Neural crest cell (in vitro differentiated cells): ENCODE measurements around the gene CCDC170. TPM values are rescaled to one million over a fixed set of nuclear protein-coding genes. Genes with fewer than 3 reads are reported as not detected.

Source experiments
- DNase-seq: peaks from one replicate; pipeline ENCODE4 v3.0.0; 2021; ENCODE audit warnings: low read depth, mixed read lengths, low spot score
- H3K27ac Mint-ChIP-seq: one replicate; pipeline ENCODE4 v1.8.0; 2021; ENCODE audit warnings: mild to moderate bottlenecking, mixed read lengths; ENCODE audit not compliant: unreplicated experiment
- H3K27me3 Mint-ChIP-seq: 2 replicates; pipeline ENCODE4 v1.8.0; 2021; ENCODE audit warnings: low read depth, mild to moderate bottlenecking, mixed read lengths
- H3K36me3 Mint-ChIP-seq: 2 replicates; pipeline ENCODE4 v1.8.0; 2021; ENCODE audit warnings: low read depth, mild to moderate bottlenecking, mixed read lengths
- H3K4me1 Mint-ChIP-seq: 2 replicates; pipeline ENCODE4 v1.8.0; 2021; ENCODE audit warnings: mixed read lengths
- H3K4me3 Mint-ChIP-seq: one replicate; pipeline ENCODE4 v1.8.0; 2021; ENCODE audit warnings: mild to moderate bottlenecking, mixed read lengths
- H3K9me3 Mint-ChIP-seq: 2 replicates; pipeline ENCODE4 v1.8.0; 2021; ENCODE audit warnings: mixed read lengths
- CTCF ChIP-seq: fragments of 200-600 bp; sonication (generic); conservative IDR thresholded peaks from 2 replicates; pipeline ENCODE4 v1.5.0; 2021; ENCODE audit warnings: antibody characterized with exemption, mild to moderate bottlenecking
- total RNA-seq: library from RNA; stranded (reverse); gene quantifications from 2 replicates; pipeline ENCODE4 v1.2.1, GENCODE V29; 2021

CCDC170 gene
- total RNA-seq, 1 donor from 2014 or later = 0.37 TPM

- TF ChIP-seq CTCF = no peak
- H3K4me3 Mint-ChIP-seq = no peak overlapping the region
- no peak overlapping the region for H3K27ac Mint-ChIP-seq
- H3K27me3 Mint-ChIP-seq = peaks cover 4% of the 10 kb centered on the region
- no peaks in the 10 kb centered on the region for H3K4me1 Mint-ChIP-seq
- no peaks in the 10 kb centered on the region for H3K36me3 Mint-ChIP-seq
- H3K9me3 Mint-ChIP-seq = peaks cover 5% of the 10 kb centered on the region
- DNase-seq = no peak
Observed at GRCh38 chr6:151585741-151586140, 91.9 kb downstream of the CCDC170 start.

GRCh38 chr6:151589667-151590066 is 95.8 kb downstream of the CCDC170 start:
- DNase-seq = no peak
- Mint-ChIP-seq H3K4me1 (no peaks in the 10 kb centered on the region), H3K4me3 (no peak overlapping the region), H3K27ac (no peak overlapping the region), H3K27me3 (peaks cover 4% of the 10 kb centered on the region), H3K36me3 (no peaks in the 10 kb centered on the region), H3K9me3 (no peaks in the 10 kb centered on the region)
- TF ChIP-seq CTCF = no peak

DNA sequence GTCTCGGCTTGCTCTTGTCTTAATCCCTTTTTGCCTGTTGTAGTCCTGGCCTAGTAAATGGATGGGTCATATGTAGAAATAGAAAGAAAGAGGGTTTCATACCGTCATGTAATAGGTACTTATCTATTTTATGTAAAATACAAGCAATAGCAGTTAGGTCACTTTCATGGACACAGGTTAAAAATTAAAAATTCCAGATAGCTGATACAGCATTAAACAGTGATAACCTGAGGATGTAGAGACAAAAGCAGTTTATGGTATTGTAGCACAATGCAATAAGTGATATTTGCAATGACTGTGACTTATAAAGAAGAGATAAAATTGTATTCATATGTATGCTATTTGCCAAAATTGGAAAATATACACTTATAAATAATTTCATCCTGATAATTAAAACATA is 96.9 kb downstream of the CCDC170 start:
- Mint-ChIP-seq H3K36me3 (no peaks in the 10 kb centered on the region), H3K4me3 (no peak overlapping the region), H3K27ac (no peak overlapping the region), H3K9me3 (peaks cover 2% of the 10 kb centered on the region), H3K27me3 (peaks cover 4% of the 10 kb centered on the region), H3K4me1 (no peaks in the 10 kb centered on the region)
- TF ChIP-seq CTCF = no peak
- no peak for DNase-seq

GRCh38 chr6:151592449-151593159 is 98.8 kb downstream of the CCDC170 start:
- TF ChIP-seq CTCF = no peak
- no peaks in the 10 kb centered on the region for H3K27me3 Mint-ChIP-seq
- no peaks in the 10 kb centered on the region for H3K36me3 Mint-ChIP-seq
- H3K4me1 Mint-ChIP-seq = no peaks in the 10 kb centered on the region
- no peak overlapping the region for H3K27ac Mint-ChIP-seq
- H3K4me3 Mint-ChIP-seq = no peak overlapping the region
- H3K9me3 Mint-ChIP-seq = peaks cover 2% of the 10 kb centered on the region
- no peak for DNase-seq

DNA sequence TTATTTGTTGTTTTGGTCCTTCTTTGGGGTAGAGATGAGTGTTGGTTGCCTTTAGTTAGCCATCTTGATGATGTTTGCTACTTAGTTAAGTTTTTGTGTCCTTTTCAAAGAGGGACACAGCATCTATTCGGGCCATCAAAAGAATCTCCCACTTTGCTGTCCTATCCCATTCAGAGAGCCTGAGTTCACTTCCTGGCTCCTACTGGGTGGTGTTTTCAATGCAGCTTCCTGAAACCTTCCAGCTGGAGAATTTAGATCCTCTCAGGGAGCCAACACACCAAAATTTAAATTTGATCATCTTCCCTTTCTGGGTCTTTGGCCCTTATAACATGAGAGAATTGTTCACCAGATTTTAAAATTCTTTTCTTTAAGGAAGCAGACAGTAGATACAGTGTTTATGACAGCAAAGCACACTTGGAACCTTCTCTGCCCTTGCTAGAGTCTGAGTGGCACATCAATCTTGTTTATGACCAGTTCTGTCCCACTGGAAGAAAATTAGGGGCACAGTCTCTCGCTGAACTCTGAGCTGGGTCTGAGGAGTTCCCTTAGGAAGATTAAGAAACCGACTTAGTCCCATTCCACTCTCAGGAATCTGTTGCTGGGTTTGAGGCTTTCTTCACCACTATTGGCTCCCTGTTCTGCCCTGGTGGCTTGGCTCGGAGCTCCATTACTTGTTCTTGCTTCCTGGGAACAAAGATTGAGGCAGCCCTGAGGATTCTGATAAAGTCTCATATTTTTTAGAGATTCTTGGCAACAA is 115.5 kb downstream of the CCDC170 start:
- TF ChIP-seq CTCF = no peak
- Mint-ChIP-seq H3K9me3 (no peaks in the 10 kb centered on the region), H3K27me3 (peaks cover 6% of the 10 kb centered on the region), H3K4me1 (peaks cover 4% of the 10 kb centered on the region), H3K27ac (peak overlapping the region; percentile 12), H3K36me3 (no peaks in the 10 kb centered on the region), H3K4me3 (no peak overlapping the region)
- DNase-seq = no peak
